ENCODE data around the gene FASTK. TPM values are rescaled to one million over a fixed set of nuclear protein-coding genes. Genes with fewer than 3 reads are reported as not detected.

FASTK gene
- total and polyA plus RNA-seq, 2 experiments from 2014 or later, result 109 to 145 TPM

GRCh38 chr7:151070574-151070960, 10.0 kb downstream of the FASTK start:
- no peaks in the 10 kb centered on the region for H3K9me3 ChIP-seq (ENCODE audit: low read depth)
- H3K36me3 ChIP-seq (ENCODE audit: low read depth), result peaks cover 8% of the 10 kb centered on the region; the same call in 1 of the 2 replicates
- H3K4me2 ChIP-seq (ENCODE audit: unreplicated experiment), result no peak overlapping the region
- no peaks in the 10 kb centered on the region for H3F3A ChIP-seq (ENCODE audit: insufficient read depth)
- no peaks in the 10 kb centered on the region for H3K4me1 ChIP-seq (ENCODE audit: insufficient read depth)
- H3K4me3 ChIP-seq, result no peak overlapping the region
- no peaks in the 10 kb centered on the region for H3K9me2 ChIP-seq (ENCODE audit: insufficient read depth)
- H3K79me2 ChIP-seq (ENCODE audit: insufficient read depth), result peaks cover 2% of the 10 kb centered on the region; the same call in 1 of the 2 replicates
- 91 to 94% methylated on average over 10 to 15 of the region's 15 CpGs for WGBS, 2 experiments (ENCODE audit: low coverage in 1 of 2, low lambda C conversion rate in 2 of 2, missing lambda C conversion rate in 2 of 2)
- H3K27me3 ChIP-seq (replicated peaks; ENCODE audit: insufficient read depth), result no peaks in the 10 kb centered on the region
- no peak for DNase-seq
- H4K20me1 ChIP-seq (ENCODE audit: insufficient read depth), result no peaks in the 10 kb centered on the region
- no peak overlapping the region for H3K9ac ChIP-seq
- no peak overlapping the region for H3K27ac ChIP-seq
- TF ChIP-seq EZH2phosphoT487 (IDR thresholded peaks at IDR 0.05; ENCODE audit: insufficient read depth, low read depth) (no peak), EZH2 (IDR thresholded peaks at IDR 0.05; ENCODE audit: insufficient read depth, poor library complexity, severe bottlenecking) (no peak)
- H2AFZ ChIP-seq, result no peak overlapping the region
- in situ Hi-C loops (cut with MboI), result no loop called here

- 78 to 79% methylated on average over 15 to 17 of the region's 17 CpGs for WGBS, 2 experiments (ENCODE audit: low coverage in 1 of 2, low lambda C conversion rate in 2 of 2, missing lambda C conversion rate in 2 of 2)
- Histone ChIP-seq H3K9ac (no peak overlapping the region), H2AFZ (no peak overlapping the region), H3K27ac (no peak overlapping the region), H3K4me2 (ENCODE audit: unreplicated experiment) (no peak overlapping the region), H3K36me3 (ENCODE audit: low read depth) (peaks cover 8% of the 10 kb centered on the region; the same call in 1 of the 2 replicates), H3K4me3 (no peak overlapping the region), H3K9me3 (ENCODE audit: low read depth) (no peaks in the 10 kb centered on the region), H4K20me1 (ENCODE audit: insufficient read depth) (no peaks in the 10 kb centered on the region), H3K9me2 (ENCODE audit: insufficient read depth) (no peaks in the 10 kb centered on the region), H3K4me1 (ENCODE audit: insufficient read depth) (no peaks in the 10 kb centered on the region), H3K27me3 (replicated peaks; ENCODE audit: insufficient read depth) (no peaks in the 10 kb centered on the region), H3K79me2 (ENCODE audit: insufficient read depth) (peaks cover 8% of the 10 kb centered on the region), H3F3A (ENCODE audit: insufficient read depth) (no peaks in the 10 kb centered on the region)
- TF ChIP-seq EZH2phosphoT487 (IDR thresholded peaks at IDR 0.05; ENCODE audit: insufficient read depth, low read depth) (no peak), EZH2 (IDR thresholded peaks at IDR 0.05; ENCODE audit: insufficient read depth, poor library complexity, severe bottlenecking) (no peak)
- DNase-seq, result no peak
- in situ Hi-C loops (cut with MboI), result no loop called here
Measured at GRCh38 chr7:151069841-151070573, 10.6 kb downstream of the FASTK start.

- no peak for DNase-seq
- in situ Hi-C loops (cut with MboI), result no loop called here
Measured at GRCh38 chr7:151068069-151068773, 12.4 kb downstream of the FASTK start.

GRCh38 chr7:151066273-151066974, 14.2 kb downstream of the FASTK start:
- peaks cover 8% of the 10 kb centered on the region; the same call in 1 of the 2 replicates for H3K36me3 ChIP-seq (ENCODE audit: low read depth)
- H3K4me3 ChIP-seq, result no peak overlapping the region
- no peaks in the 10 kb centered on the region for H3K9me2 ChIP-seq (ENCODE audit: insufficient read depth)
- H3K4me1 ChIP-seq (ENCODE audit: insufficient read depth), result peaks cover 19% of the 10 kb centered on the region
- H2AFZ ChIP-seq, result no peak overlapping the region
- H4K20me1 ChIP-seq (ENCODE audit: insufficient read depth), result no peaks in the 10 kb centered on the region; the same call in 1 of the 2 replicates
- TF ChIP-seq EZH2 (IDR thresholded peaks at IDR 0.05; ENCODE audit: insufficient read depth, poor library complexity, severe bottlenecking), result no peak
- TF ChIP-seq EZH2phosphoT487 (IDR thresholded peaks at IDR 0.05; ENCODE audit: insufficient read depth, low read depth), result no peak
- no peaks in the 10 kb centered on the region; the same call in 1 of the 2 replicates for H3F3A ChIP-seq (ENCODE audit: insufficient read depth)
- no peaks in the 10 kb centered on the region for H3K27me3 ChIP-seq (replicated peaks; ENCODE audit: insufficient read depth)
- H3K79me2 ChIP-seq (ENCODE audit: insufficient read depth), result peaks cover 31% of the 10 kb centered on the region
- 91 to 93% methylated on average over 26 to 37 of the region's 39 CpGs for WGBS, 2 experiments (ENCODE audit: low coverage in 1 of 2, low lambda C conversion rate in 2 of 2, missing lambda C conversion rate in 2 of 2)
- no peak overlapping the region for H3K27ac ChIP-seq
- in situ Hi-C loops (cut with MboI), result no loop called here
- H3K9ac ChIP-seq, result no peak overlapping the region
- H3K9me3 ChIP-seq (ENCODE audit: low read depth), result no peaks in the 10 kb centered on the region
- DNase-seq, result no peak
- H3K4me2 ChIP-seq (ENCODE audit: unreplicated experiment), result no peak overlapping the region

More at GRCh38 chr7:151068069-151068773, 12.4 kb downstream of the FASTK start:
- Histone ChIP-seq H3K4me2 (ENCODE audit: unreplicated experiment) (no peak overlapping the region), H3K27ac (no peak overlapping the region), H3K36me3 (ENCODE audit: low read depth) (peaks cover 8% of the 10 kb centered on the region; the same call in 1 of the 2 replicates), H3F3A (ENCODE audit: insufficient read depth) (no peaks in the 10 kb centered on the region), H4K20me1 (ENCODE audit: insufficient read depth) (no peaks in the 10 kb centered on the region; the same call in 1 of the 2 replicates), H2AFZ (no peak overlapping the region), H3K9me2 (ENCODE audit: insufficient read depth) (no peaks in the 10 kb centered on the region), H3K9me3 (ENCODE audit: low read depth) (no peaks in the 10 kb centered on the region), H3K4me3 (no peak overlapping the region), H3K27me3 (replicated peaks; ENCODE audit: insufficient read depth) (no peaks in the 10 kb centered on the region), H3K79me2 (ENCODE audit: insufficient read depth) (peaks cover 24% of the 10 kb centered on the region), H3K9ac (no peak overlapping the region), H3K4me1 (ENCODE audit: insufficient read depth) (peaks cover 6% of the 10 kb centered on the region)
- TF ChIP-seq EZH2 (IDR thresholded peaks at IDR 0.05; ENCODE audit: insufficient read depth, poor library complexity, severe bottlenecking) (no peak), EZH2phosphoT487 (IDR thresholded peaks at IDR 0.05; ENCODE audit: insufficient read depth, low read depth) (no peak)
- 80 to 82% methylated on average over 12 of the region's 12 CpGs for WGBS, 2 experiments (ENCODE audit: low coverage in 1 of 2, low lambda C conversion rate in 2 of 2, missing lambda C conversion rate in 2 of 2)

All from GM23248 (cell line).